Measurements from ENCODE around the gene ZFC3H1.

Gene ZFC3H1

DNA sequence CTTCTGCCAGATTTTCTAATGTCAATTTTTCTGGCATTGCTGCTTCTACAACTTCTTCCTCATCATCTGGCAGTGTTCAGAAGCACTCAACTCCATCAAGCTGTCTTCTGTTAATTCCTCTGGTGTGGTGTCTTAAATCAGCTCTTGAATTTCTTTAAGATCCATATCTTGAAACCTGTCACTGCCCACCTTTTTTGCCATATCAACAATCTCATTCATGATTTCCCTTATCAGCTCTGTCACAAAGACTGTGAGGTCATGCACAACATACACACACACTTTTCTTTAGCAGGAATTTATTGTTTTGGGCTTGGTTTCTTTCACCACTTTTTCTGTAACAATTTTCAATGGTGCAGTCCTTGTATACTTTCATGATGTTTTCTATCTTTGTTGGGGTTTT, 7.7 kb upstream of the ZFC3H1 start:
- TF ChIP-seq, protein P1, sequence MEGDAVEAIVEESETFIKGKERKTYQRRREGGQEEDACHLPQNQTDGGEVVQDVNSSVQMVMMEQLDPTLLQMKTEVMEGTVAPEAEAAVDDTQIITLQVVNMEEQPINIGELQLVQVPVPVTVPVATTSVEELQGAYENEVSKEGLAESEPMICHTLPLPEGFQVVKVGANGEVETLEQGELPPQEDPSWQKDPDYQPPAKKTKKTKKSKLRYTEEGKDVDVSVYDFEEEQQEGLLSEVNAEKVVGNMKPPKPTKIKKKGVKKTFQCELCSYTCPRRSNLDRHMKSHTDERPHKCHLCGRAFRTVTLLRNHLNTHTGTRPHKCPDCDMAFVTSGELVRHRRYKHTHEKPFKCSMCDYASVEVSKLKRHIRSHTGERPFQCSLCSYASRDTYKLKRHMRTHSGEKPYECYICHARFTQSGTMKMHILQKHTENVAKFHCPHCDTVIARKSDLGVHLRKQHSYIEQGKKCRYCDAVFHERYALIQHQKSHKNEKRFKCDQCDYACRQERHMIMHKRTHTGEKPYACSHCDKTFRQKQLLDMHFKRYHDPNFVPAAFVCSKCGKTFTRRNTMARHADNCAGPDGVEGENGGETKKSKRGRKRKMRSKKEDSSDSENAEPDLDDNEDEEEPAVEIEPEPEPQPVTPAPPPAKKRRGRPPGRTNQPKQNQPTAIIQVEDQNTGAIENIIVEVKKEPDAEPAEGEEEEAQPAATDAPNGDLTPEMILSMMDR (IDR thresholded peaks at IDR 0.05; ENCODE audit: borderline replicate concordance, insufficient read depth, low read depth, low read length), result no peak
- H3K4me3 ChIP-seq (ENCODE audit: low read depth, low read length), result no peak overlapping the region

DNA sequence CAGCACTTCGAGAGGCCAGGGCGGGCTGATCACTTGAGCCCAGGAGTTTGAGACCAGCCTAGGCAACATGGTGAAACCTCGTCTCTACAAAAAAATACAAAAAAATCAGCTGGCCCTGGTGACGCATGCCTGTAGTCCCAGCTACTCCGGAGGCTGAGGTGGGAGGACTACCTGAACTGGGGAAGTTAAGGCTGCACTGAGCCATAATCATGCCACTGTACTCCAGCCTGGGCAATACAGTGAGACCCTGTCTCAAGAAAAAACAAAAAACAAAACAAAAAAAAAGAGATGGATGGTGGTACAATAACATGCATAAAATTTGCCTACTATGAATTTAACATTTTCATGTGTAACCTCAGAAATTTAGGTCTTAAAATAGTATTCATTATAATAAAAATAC, 2.6 kb upstream of the ZFC3H1 start:
- TF ChIP-seq, protein P1 (IDR thresholded peaks at IDR 0.05; ENCODE audit: borderline replicate concordance, insufficient read depth, low read depth, low read length), result no peak
- H3K4me3 ChIP-seq (ENCODE audit: low read depth, low read length), result no peak overlapping the region

GRCh38 chr12:71665090-71665463, 1.4 kb upstream of the ZFC3H1 start:
- TF ChIP-seq, protein P1 (IDR thresholded peaks at IDR 0.05; ENCODE audit: borderline replicate concordance, insufficient read depth, low read depth, low read length), result no peak
- H3K4me3 ChIP-seq (ENCODE audit: low read depth, low read length), result peak overlapping the region; percentile 90

GRCh38 chr12:71664411-71665089, 902 bp upstream of the ZFC3H1 start:
- H3K4me3 ChIP-seq (ENCODE audit: low read depth, low read length), result peak overlapping the region; percentile 90
- TF ChIP-seq, protein P1 (IDR thresholded peaks at IDR 0.05; ENCODE audit: borderline replicate concordance, insufficient read depth, low read depth, low read length), result no peak

GRCh38 chr12:71662849-71663560, 643 bp downstream of the ZFC3H1 start:
- H3K4me3 ChIP-seq (ENCODE audit: low read depth, low read length), result peak overlapping the region; percentile 79
- TF ChIP-seq, protein P1 (IDR thresholded peaks at IDR 0.05; ENCODE audit: borderline replicate concordance, insufficient read depth, low read depth, low read length), result no peak

DNA sequence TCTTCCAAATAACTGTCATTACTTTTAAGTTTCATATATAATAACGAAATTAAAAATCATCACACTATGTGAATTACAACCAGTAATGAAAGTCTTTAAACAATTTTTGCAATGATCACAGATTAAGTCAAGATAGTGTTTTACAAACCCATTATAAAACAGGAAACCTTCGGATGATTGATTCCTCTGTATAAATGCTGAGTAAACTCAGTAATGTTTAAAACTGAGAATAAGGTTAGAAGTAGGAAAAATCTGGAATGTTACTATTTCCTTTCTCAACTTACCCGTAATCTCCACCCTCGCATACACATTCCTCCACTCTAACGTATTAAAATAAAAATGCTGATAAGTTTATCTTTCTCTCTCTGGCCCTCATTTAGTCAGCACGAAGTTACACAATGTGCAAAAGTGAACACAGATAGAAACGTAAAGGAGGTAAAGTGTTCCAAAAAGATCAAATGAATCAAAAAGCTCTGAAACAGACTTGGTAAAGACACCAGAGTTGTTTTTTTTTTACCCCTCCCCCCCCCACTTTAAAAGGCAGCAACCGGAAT, 1.6 kb downstream of the ZFC3H1 start:
- peak overlapping the region; percentile 79 for H3K4me3 ChIP-seq (ENCODE audit: low read depth, low read length)
- TF ChIP-seq, protein P1 (IDR thresholded peaks at IDR 0.05; ENCODE audit: borderline replicate concordance, insufficient read depth, low read depth, low read length), result no peak

All from GM12875 (cell line).